Trophoblast cell (in vitro differentiated cells and primary cell): Measurements from ENCODE around the gene ARAP1.

Source experiments
- DNase-seq, 2 donors: peaks; one replicate each; pipeline ENCODE4 v3.0.0-alpha.2; 2016
- H2AFZ ChIP-seq: 2 replicates; pipeline ENCODE4 v1.6.1; 2013; ENCODE audit warnings: low read length, moderate library complexity, mild to moderate bottlenecking; ENCODE audit not compliant: insufficient read depth, poor library complexity
- H2AK5ac ChIP-seq: 2 replicates; pipeline ENCODE4 v1.6.1; 2013; ENCODE audit warnings: mild to moderate bottlenecking, low read length
- H2BK120ac ChIP-seq: 2 replicates; pipeline ENCODE4 v1.6.1; 2013; ENCODE audit warnings: low read length, mild to moderate bottlenecking, moderate library complexity; ENCODE audit not compliant: insufficient read depth, poor library complexity
- H2BK12ac ChIP-seq: 2 replicates; pipeline ENCODE4 v1.6.1; 2013; ENCODE audit warnings: mild to moderate bottlenecking, low read length, moderate library complexity
- H2BK5ac ChIP-seq: 2 replicates; pipeline ENCODE4 v1.6.1; 2013; ENCODE audit warnings: low read length, low read depth, moderate library complexity, mild to moderate bottlenecking; ENCODE audit not compliant: poor library complexity
- H3K14ac ChIP-seq: 2 replicates; pipeline ENCODE4 v1.6.1; 2013; ENCODE audit warnings: mild to moderate bottlenecking, low read length
- H3K18ac ChIP-seq: 2 replicates; pipeline ENCODE4 v1.6.1; 2013; ENCODE audit warnings: mild to moderate bottlenecking, low read length
- H3K23ac ChIP-seq: 2 replicates; pipeline ENCODE4 v1.6.1; 2013; ENCODE audit warnings: low read length
- H3K27ac ChIP-seq: 2 replicates; pipeline ENCODE4 v1.5.1; 2013; ENCODE audit warnings: low read depth, mild to moderate bottlenecking, inconsistent platforms, low read length, moderate library complexity
- H3K27me3 ChIP-seq: 2 replicates; pipeline ENCODE4 v1.6.1; 2013; ENCODE audit warnings: inconsistent platforms, mild to moderate bottlenecking, low read length, moderate library complexity; ENCODE audit not compliant: insufficient read depth
- H3K36me3 ChIP-seq, 2 experiments: 1 replicate in 1 of 2; 2 replicates in 1 of 2; pipeline ENCODE4 v1.6.1; 2013; ENCODE audit warnings: low read length in 2 of 2, mild to moderate bottlenecking in 2 of 2, moderate library complexity in 1 of 2; ENCODE audit not compliant: insufficient read depth in 2 of 2, control insufficient read depth in 1 of 2
- H3K4ac ChIP-seq: 2 replicates; pipeline ENCODE4 v1.6.1; 2013; ENCODE audit warnings: low read depth, mild to moderate bottlenecking, low read length, moderate library complexity
- H3K4me1 ChIP-seq, 2 experiments: 1 replicate in 1 of 2; 2 replicates in 1 of 2; pipeline ENCODE4 v1.6.1; 2013; ENCODE audit warnings: low read length in 2 of 2, mild to moderate bottlenecking in 2 of 2, moderate library complexity in 1 of 2; ENCODE audit not compliant: insufficient read depth in 2 of 2, control insufficient read depth in 1 of 2
- H3K4me2 ChIP-seq: 2 replicates; pipeline ENCODE4 v1.6.1; 2013; ENCODE audit warnings: inconsistent platforms, mild to moderate bottlenecking, low read length, moderate library complexity
- H3K4me3 ChIP-seq: 2 replicates; pipeline ENCODE4 v1.5.1; 2013; ENCODE audit warnings: mild to moderate bottlenecking, low read depth, low read length, inconsistent platforms
- H3K79me1 ChIP-seq: one replicate; pipeline ENCODE4 v1.6.1; 2013; ENCODE audit warnings: low read length
- H3K79me2 ChIP-seq: 2 replicates; pipeline ENCODE4 v1.6.1; 2013; ENCODE audit warnings: low read length, mild to moderate bottlenecking; ENCODE audit not compliant: control insufficient read depth, insufficient read depth, poor library complexity
- H3K9ac ChIP-seq: 2 replicates; pipeline ENCODE4 v1.6.1; 2013; ENCODE audit warnings: mild to moderate bottlenecking, low read length
- H3K9me3 ChIP-seq: 2 replicates; pipeline ENCODE4 v1.6.1; 2013; ENCODE audit warnings: low read depth, mild to moderate bottlenecking, control low read depth, inconsistent platforms, low read length; ENCODE audit not compliant: insufficient read depth
- H4K12ac ChIP-seq: 2 replicates; pipeline ENCODE4 v1.6.1; 2013; ENCODE audit warnings: low read depth, mild to moderate bottlenecking, low read length, moderate library complexity
- H4K8ac ChIP-seq: 2 replicates; pipeline ENCODE4 v1.6.1; 2013; ENCODE audit warnings: low read depth, mild to moderate bottlenecking, low read length, moderate library complexity
- H4K91ac ChIP-seq: one replicate; pipeline ENCODE4 v1.6.1; 2013; ENCODE audit warnings: low read depth, mild to moderate bottlenecking, low read length, moderate library complexity
- WGBS: extraction: QIAGEN DNeasy Blood & Tissue Kit; methylation state at CpG from one replicate; pipeline ENCODE4 v1.1.7; 2013; ENCODE audit warnings: missing lambda C conversion rate; ENCODE audit not compliant: insufficient read length, insufficient coverage; ENCODE audit errors: extremely low coverage; 5-methylcytosine and 5-hydroxymethylcytosine counted together

ARAP1 gene

GRCh38 chr11:72658989-72659640, 93.1 kb downstream of the ARAP1 start:
- Histone ChIP-seq H2AFZ (no peak overlapping the region), H3K14ac (no peak overlapping the region), H2BK5ac (no peak overlapping the region), H2AK5ac (no peak overlapping the region), H3K36me3 (no peaks in the 10 kb centered on the region), H3K4me3 (no peak overlapping the region), H3K4me1 (no peaks in the 10 kb centered on the region), H3K4ac (no peak overlapping the region), H3K79me2 (no peaks in the 10 kb centered on the region), H4K12ac (no peak overlapping the region), H3K27me3 (no peaks in the 10 kb centered on the region), H2BK120ac (no peak overlapping the region), H2BK12ac (no peak overlapping the region), H3K23ac (no peak overlapping the region), H4K91ac (no peak overlapping the region), H3K9me3 (peaks cover 3% of the 10 kb centered on the region), H3K18ac (no peak overlapping the region), H3K4me2 (no peak overlapping the region), H3K79me1 (no peaks in the 10 kb centered on the region), H4K8ac (no peak overlapping the region), H3K27ac (no peak overlapping the region), H3K9ac (no peak overlapping the region)
- no peak for DNase-seq
- WGBS, result no CpG with 5 or more reads among the region's 9 CpGs

DNA sequence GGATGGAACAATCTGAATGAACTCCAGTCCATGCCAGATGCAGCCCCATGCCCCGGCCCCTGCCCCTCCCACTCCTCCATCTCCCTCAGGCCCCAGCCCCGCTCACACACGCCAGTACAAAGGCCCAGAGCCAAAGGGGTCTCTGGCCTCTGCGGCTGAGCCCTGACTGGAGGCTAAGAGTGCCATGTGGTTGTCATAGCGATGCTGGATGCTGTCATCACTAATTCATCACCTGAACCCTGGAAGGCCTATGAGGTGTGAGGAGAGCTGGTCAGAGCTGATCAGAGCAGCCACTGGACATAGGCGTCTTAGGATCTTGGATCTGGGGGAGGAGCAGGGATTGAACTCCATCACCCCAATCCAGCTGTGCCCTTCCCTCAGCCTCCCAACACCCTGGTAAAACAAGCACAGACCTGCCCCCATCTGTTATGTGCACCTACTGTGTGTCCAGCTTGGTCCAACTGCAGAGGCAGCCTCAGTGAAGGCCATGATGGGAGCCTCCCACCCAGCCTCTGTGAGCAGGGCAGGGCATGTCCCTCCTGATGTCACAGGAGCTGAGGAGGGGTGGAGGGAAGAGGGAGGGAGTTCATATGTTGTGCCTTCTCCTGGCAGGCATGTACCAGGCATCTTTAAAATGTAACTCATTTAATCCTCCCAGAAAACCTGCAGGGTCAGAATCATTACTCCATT, 94.7 kb downstream of the ARAP1 start:
- Histone ChIP-seq H3K14ac (no peak overlapping the region), H3K4me1 (no peaks in the 10 kb centered on the region), H3K27me3 (no peaks in the 10 kb centered on the region), H3K18ac (no peak overlapping the region), H3K4me2 (no peak overlapping the region), H4K91ac (no peak overlapping the region), H2BK120ac (no peak overlapping the region), H3K79me1 (no peaks in the 10 kb centered on the region), H4K12ac (no peak overlapping the region), H3K27ac (no peak overlapping the region), H2AK5ac (no peak overlapping the region), H3K79me2 (no peaks in the 10 kb centered on the region), H3K9me3 (peaks cover 3% of the 10 kb centered on the region), H3K9ac (no peak overlapping the region), H3K23ac (no peak overlapping the region), H4K8ac (no peak overlapping the region), H3K4me3 (no peak overlapping the region), H2BK5ac (no peak overlapping the region), H2BK12ac (no peak overlapping the region), H3K4ac (no peak overlapping the region), H3K36me3 (no peaks in the 10 kb centered on the region), H2AFZ (no peak overlapping the region)
- no CpG with 5 or more reads among the region's 6 CpGs for WGBS
- no peak for DNase-seq

DNA sequence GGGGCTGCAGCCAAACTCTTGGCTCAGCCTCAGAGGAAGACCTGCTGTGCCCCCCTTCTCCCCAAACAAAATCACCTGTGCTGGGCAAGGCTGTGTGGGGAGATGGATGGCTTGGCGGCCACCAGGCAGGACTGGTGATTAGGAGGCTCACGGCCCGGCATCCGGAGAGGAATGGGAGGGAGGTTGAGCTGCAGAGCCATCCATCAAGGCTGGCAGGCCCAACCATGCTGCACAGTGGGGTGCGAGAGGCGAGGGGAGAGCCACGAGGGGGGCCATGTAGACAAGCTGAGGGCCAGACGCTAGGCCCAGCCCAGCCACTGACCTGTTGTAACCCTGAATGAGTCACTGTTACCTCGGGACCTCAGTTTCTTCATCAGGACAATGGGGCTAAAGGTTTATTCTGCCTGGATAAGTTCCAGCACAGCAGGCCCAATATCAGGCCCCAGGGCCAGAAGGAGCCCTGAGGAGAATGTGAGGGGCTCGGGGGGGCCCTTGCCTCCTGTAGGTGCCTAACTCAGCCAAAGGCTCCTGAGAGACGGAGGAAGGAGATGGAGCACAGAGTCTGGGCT, 96.2 kb downstream of the ARAP1 start:
- H2AFZ ChIP-seq, result no peak overlapping the region
- no peak overlapping the region for H2AK5ac ChIP-seq
- no peak overlapping the region for H2BK120ac ChIP-seq
- H3K9ac ChIP-seq, result no peak overlapping the region
- H2BK5ac ChIP-seq, result no peak overlapping the region
- no peak overlapping the region for H3K14ac ChIP-seq
- H4K8ac ChIP-seq, result no peak overlapping the region
- peaks cover 3% of the 10 kb centered on the region for H3K9me3 ChIP-seq
- no peaks in the 10 kb centered on the region for H3K4me1 ChIP-seq
- WGBS, result no CpG with 5 or more reads among the region's 11 CpGs
- no peak overlapping the region for H3K18ac ChIP-seq
- no peak overlapping the region for H4K91ac ChIP-seq
- H3K79me1 ChIP-seq, result no peaks in the 10 kb centered on the region
- H3K4me2 ChIP-seq, result no peak overlapping the region
- no peak for DNase-seq
- H3K79me2 ChIP-seq, result no peaks in the 10 kb centered on the region
- no peaks in the 10 kb centered on the region for H3K27me3 ChIP-seq
- no peak overlapping the region for H2BK12ac ChIP-seq
- no peak overlapping the region for H4K12ac ChIP-seq
- H3K36me3 ChIP-seq, result no peaks in the 10 kb centered on the region
- H3K23ac ChIP-seq, result no peak overlapping the region
- H3K4ac ChIP-seq, result no peak overlapping the region
- no peak overlapping the region for H3K4me3 ChIP-seq
- no peak overlapping the region for H3K27ac ChIP-seq

DNA sequence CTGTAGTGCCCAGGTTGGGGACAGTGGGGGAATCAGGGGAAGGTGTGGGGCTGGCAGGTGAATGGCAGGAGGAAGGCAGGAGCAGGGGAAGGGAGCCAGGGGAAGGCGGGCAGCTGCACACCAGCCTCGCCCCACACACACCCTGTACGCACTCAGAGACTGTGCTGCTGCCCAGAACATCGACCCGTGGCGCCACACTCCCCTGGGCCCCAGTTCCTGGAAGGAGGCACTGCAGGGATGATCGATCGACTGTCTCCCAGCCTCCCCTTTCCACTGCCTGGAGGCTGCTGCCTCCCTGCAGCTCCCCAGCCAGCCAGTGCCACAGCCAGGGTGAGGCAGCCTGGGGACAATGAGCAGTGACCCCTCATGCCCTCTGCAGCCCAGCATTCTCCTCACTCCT, 97.2 kb downstream of the ARAP1 start:
- no peak overlapping the region for H3K27ac ChIP-seq
- H3K27me3 ChIP-seq, result no peaks in the 10 kb centered on the region
- no peak overlapping the region for H3K18ac ChIP-seq
- H3K4me3 ChIP-seq, result no peak overlapping the region
- H3K36me3 ChIP-seq, result no peaks in the 10 kb centered on the region
- H4K91ac ChIP-seq, result no peak overlapping the region
- no peak overlapping the region for H2BK120ac ChIP-seq
- no peak for DNase-seq
- H3K4me2 ChIP-seq, result no peak overlapping the region
- no peak overlapping the region for H3K14ac ChIP-seq
- no peak overlapping the region for H2BK12ac ChIP-seq
- peaks cover 3% of the 10 kb centered on the region for H3K9me3 ChIP-seq
- no peak overlapping the region for H4K8ac ChIP-seq
- H3K23ac ChIP-seq, result no peak overlapping the region
- no peaks in the 10 kb centered on the region for H3K4me1 ChIP-seq
- no peak overlapping the region for H2BK5ac ChIP-seq
- no peaks in the 10 kb centered on the region for H3K79me1 ChIP-seq
- peak overlapping the region; percentile 54 for H3K9ac ChIP-seq
- no CpG with 5 or more reads among the region's 8 CpGs for WGBS
- H2AK5ac ChIP-seq, result no peak overlapping the region
- no peaks in the 10 kb centered on the region for H3K79me2 ChIP-seq
- no peak overlapping the region for H3K4ac ChIP-seq
- no peak overlapping the region for H4K12ac ChIP-seq
- H2AFZ ChIP-seq, result no peak overlapping the region
